GM12875 (cell line): ENCODE results near the gene GPR83.

Experiments used
- H3K4me3 ChIP-seq: one replicate; pipeline ENCODE4 v1.5.1; 2011; ENCODE audit warnings: low read depth, low read length, control low read depth
- CTCF ChIP-seq: IDR thresholded peaks from 2 replicates; pipeline ENCODE4 v1.5.1; 2011; ENCODE audit warnings: low read depth, mild to moderate bottlenecking, control low read depth, inconsistent platforms, low read length, moderate library complexity, borderline replicate concordance; ENCODE audit not compliant: insufficient read depth

GPR83 gene

GRCh38 chr11:94424662-94425061, 23.4 kb upstream of the GPR83 start:
- H3K4me3 ChIP-seq: no peak overlapping the region
- TF ChIP-seq CTCF: no peak

GRCh38 chr11:94424011-94424410, 22.8 kb upstream of the GPR83 start:
- no peak for TF ChIP-seq CTCF
- H3K4me3 ChIP-seq: no peak overlapping the region

GRCh38 chr11:94423507-94423906, 22.3 kb upstream of the GPR83 start:
- TF ChIP-seq CTCF: no peak
- H3K4me3 ChIP-seq: no peak overlapping the region

- TF ChIP-seq CTCF: no peak
- H3K4me3 ChIP-seq: no peak overlapping the region
Measured at GRCh38 chr11:94418123-94418765, 17.0 kb upstream of the GPR83 start.

GRCh38 chr11:94417386-94417987, 16.3 kb upstream of the GPR83 start:
- TF ChIP-seq CTCF: peak; percentile 14; the same call in 1 of the 2 replicates
- no peak overlapping the region for H3K4me3 ChIP-seq

GRCh38 chr11:94405062-94405833, 4.0 kb upstream of the GPR83 start:
- TF ChIP-seq CTCF: no peak
- no peak overlapping the region for H3K4me3 ChIP-seq
